RWPE1 (cell line): ENCODE measurements around the gene CHST2.

Experiments
- CTCF ChIA-PET: fragments of 350-600 bp; sonication (Branson Sonifier 250); formaldehyde crosslinking; extraction: SDS; loops from one replicate; lab custom pipeline; 2021; lab: Yijun Ruan, JAX
- POLR2A ChIA-PET: fragments of 400-600 bp; formaldehyde crosslinking; extraction: SDS; loops from one replicate; lab custom pipeline; 2020; ENCODE audit warnings: antibody characterized with exemption; ENCODE audit not compliant: low non-redundant PET; lab: Yijun Ruan, JAX
- DNase-seq: peaks from one replicate; pipeline ENCODE4 v3.0.0; 2012; ENCODE audit warnings: low spot score
- H3K27ac ChIP-seq: fragments of 450-650 bp; 2 replicates; pipeline ENCODE4 v1.5.1; 2017
- CTCF ChIP-seq: fragments of 450-650 bp; conservative IDR thresholded peaks from 2 replicates; pipeline ENCODE4 v1.5.1; 2017; ENCODE audit warnings: low read depth, mild to moderate bottlenecking

The CHST2 gene

GRCh38 chr3:143089965-143090364 lies 29.6 kb upstream of the CHST2 start:
- POLR2A ChIA-PET, result no interaction called here
- CTCF ChIA-PET, result no interaction called here
- DNase-seq, result no peak
- no peak overlapping the region for H3K27ac ChIP-seq
- TF ChIP-seq CTCF, result no peak

GRCh38 chr3:143090486-143090885 lies 29.1 kb upstream of the CHST2 start:
- ChIA-PET POLR2A (no interaction called here), CTCF (no interaction called here)
- no peak for DNase-seq
- H3K27ac ChIP-seq, result no peak overlapping the region
- no peak for TF ChIP-seq CTCF

GRCh38 chr3:143090976-143091837 lies 28.4 kb upstream of the CHST2 start:
- DNase-seq, result no peak
- CTCF ChIA-PET, result no interaction called here
- POLR2A ChIA-PET, result no interaction called here
- TF ChIP-seq CTCF, result no peak
- H3K27ac ChIP-seq, result no peak overlapping the region

- no peak for TF ChIP-seq CTCF
- no peak overlapping the region for H3K27ac ChIP-seq
- CTCF ChIA-PET, result interaction anchor here (0.6 kb wide), 1 partner anchor 46 kb away, joined by 5 read pairs; no protein-coding TSS in a partner anchor
- POLR2A ChIA-PET, result no interaction called here
- no peak for DNase-seq
These were observed 27.4 kb upstream of the CHST2 start for GRCh38 chr3:143092191-143092590.

- no peak for TF ChIP-seq CTCF
- DNase-seq, result no peak
- POLR2A ChIA-PET, result no interaction called here
- CTCF ChIA-PET, result interaction anchor here (0.6 to 0.7 kb wide), 3 partner anchors 342 to 943 kb away, joined by 3 read pairs; no protein-coding TSS in a partner anchor
- no peak overlapping the region for H3K27ac ChIP-seq
These were observed 23.8 kb upstream of the CHST2 start for GRCh38 chr3:143095813-143096212.

GRCh38 chr3:143098032-143098764 lies 21.4 kb upstream of the CHST2 start:
- POLR2A ChIA-PET, result no interaction called here
- DNase-seq, result no peak
- TF ChIP-seq CTCF, result no peak
- H3K27ac ChIP-seq, result no peak overlapping the region
- CTCF ChIA-PET, result no interaction called here
